Neural cell (in vitro differentiated cells): ENCODE results near the gene SELENOF. TPM values are rescaled to one million over a fixed set of nuclear protein-coding genes. Genes with fewer than 3 reads are reported as not detected.

Source experiments
- H2AFZ ChIP-seq: fragments of 200-600, 300-800 bp; sonication (generic), shearing (Covaris generic); 2 replicates; pipeline ENCODE4 v1.6.0; 2014; ENCODE audit warnings: low read depth, mild to moderate bottlenecking, antibody characterized with exemption, low read length, moderate library complexity
- H3F3A ChIP-seq: fragments of 200-600 bp; shearing (Covaris generic); 2 replicates; pipeline ENCODE4 v1.6.1; 2016; ENCODE audit warnings: mild to moderate bottlenecking, moderate library complexity, mixed read lengths, antibody characterized with exemption, low read length; ENCODE audit not compliant: insufficient read depth, poor library complexity, severe bottlenecking
- H3K27ac ChIP-seq: fragments of 200-600, 300-800 bp; sonication (generic), shearing (Covaris generic); 2 replicates; pipeline ENCODE4 v1.5.1; 2014; ENCODE audit warnings: mild to moderate bottlenecking, low read length, moderate library complexity
- H3K27me3 ChIP-seq: fragments of 300-800, 200-600 bp; sonication (generic), shearing (Covaris generic); 2 replicates; pipeline ENCODE4 v1.6.0; 2014; ENCODE audit warnings: mild to moderate bottlenecking, low read depth, low read length, moderate library complexity; ENCODE audit not compliant: insufficient read depth
- H3K36me3 ChIP-seq: fragments of 300-800, 200-600 bp; sonication (generic), shearing (Covaris generic); 2 replicates; pipeline ENCODE4 v1.5.1; 2014; ENCODE audit warnings: mild to moderate bottlenecking, antibody characterized with exemption, low read length, moderate library complexity; ENCODE audit not compliant: insufficient read depth
- H3K4me2 ChIP-seq: fragments of 300-800, 200-600 bp; sonication (generic), shearing (Covaris generic); 2 replicates; pipeline ENCODE4 v1.6.0; 2014; ENCODE audit warnings: mild to moderate bottlenecking, low read length
- H3K4me3 ChIP-seq: fragments of 300-800, 200-600 bp; sonication (generic), shearing (Covaris generic); 2 replicates; pipeline ENCODE4 v1.5.1; 2014; ENCODE audit warnings: mild to moderate bottlenecking, low read length, moderate library complexity
- H3K79me2 ChIP-seq: fragments of 200-600 bp; shearing (Covaris generic); replicated peaks from 2 replicates; pipeline ENCODE4 v1.6.0; 2014; ENCODE audit warnings: mild to moderate bottlenecking, low read length, moderate library complexity; ENCODE audit not compliant: insufficient read depth
- H3K9ac ChIP-seq: fragments of 300-800, 200-600 bp; sonication (generic), shearing (Covaris generic); 2 replicates; pipeline ENCODE4 v1.6.1; 2016; ENCODE audit warnings: mild to moderate bottlenecking, low read length, mixed read lengths
- H3K9me2 ChIP-seq: fragments of 200-600 bp; shearing (Covaris generic); 2 replicates; pipeline ENCODE4 v1.6.1; 2016; ENCODE audit warnings: mild to moderate bottlenecking, low read length, mixed read lengths; ENCODE audit not compliant: insufficient read depth
- H3K9me3 ChIP-seq: fragments of 200-600, 300-800 bp; sonication (generic), shearing (Covaris generic); 2 replicates; pipeline ENCODE4 v1.6.1; 2016; ENCODE audit warnings: mild to moderate bottlenecking, mixed run types, low read length, moderate library complexity, mixed read lengths
- H4K20me1 ChIP-seq: fragments of 200-600 bp; shearing (Covaris generic); 2 replicates; pipeline ENCODE4 v1.6.1; 2016; ENCODE audit warnings: mild to moderate bottlenecking, mixed run types; ENCODE audit not compliant: insufficient read depth
- EP300 ChIP-seq: fragments of 450-650 bp; conservative IDR thresholded peaks from 2 replicates; pipeline ENCODE4 v1.6.1; 2014; ENCODE audit warnings: antibody characterized with exemption, mild to moderate bottlenecking, moderate library complexity; ENCODE audit not compliant: poor library complexity, severe bottlenecking
- EZH2 ChIP-seq: fragments of 200-600, 300-800 bp; shearing (Covaris generic), sonication (generic); IDR thresholded peaks from 2 replicates; pipeline ENCODE4 v1.6.1; 2014; ENCODE audit warnings: antibody characterized with exemption, low read length, borderline replicate concordance, mild to moderate bottlenecking; ENCODE audit not compliant: insufficient read depth, poor library complexity, severe bottlenecking
- MXI1 ChIP-seq: fragments of 450-650 bp; conservative IDR thresholded peaks from 2 replicates; pipeline ENCODE4 v1.6.1; 2014; ENCODE audit warnings: antibody characterized with exemption, mild to moderate bottlenecking; ENCODE audit not compliant: poor library complexity, severe bottlenecking
- POLR2AphosphoS5 ChIP-seq: IDR thresholded peaks from 2 replicates; pipeline ENCODE4 v1.6.1; 2012
- RAD21 ChIP-seq: fragments of 450-650 bp; conservative IDR thresholded peaks from 2 replicates; pipeline ENCODE4 v1.6.1; 2014; ENCODE audit warnings: antibody characterized with exemption, mild to moderate bottlenecking, moderate library complexity
- SMC3 ChIP-seq: fragments of 450-650 bp; conservative IDR thresholded peaks from 2 replicates; pipeline ENCODE4 v1.6.1; 2014; ENCODE audit warnings: antibody characterized with exemption, mild to moderate bottlenecking, moderate library complexity; ENCODE audit not compliant: poor library complexity
- TAF1 ChIP-seq: IDR thresholded peaks from 2 replicates; pipeline ENCODE4 v1.6.1; 2012; ENCODE audit warnings: low read depth
- polyA plus RNA-seq: library from polyadenylated mRNA; depleted of rRNA; stranded (reverse); fragments of >200 nt; gene quantifications from 2 replicates; pipeline ENCODE4 v1.2.3, GENCODE V29; 2014
- TF ChIP-seq, protein P1 (sequence below): IDR thresholded peaks from 2 replicates; pipeline ENCODE4 v1.6.1; 2012; ENCODE audit warnings: borderline replicate concordance
- TF ChIP-seq, protein P2 (sequence below): fragments of 450-650 bp; IDR thresholded peaks from 2 replicates; pipeline ENCODE4 v1.5.1; 2014; ENCODE audit warnings: antibody characterized with exemption, mild to moderate bottlenecking, moderate library complexity; ENCODE audit not compliant: poor library complexity, severe bottlenecking

Gene SELENOF
- polyA plus RNA-seq, 1 donor from 2014 or later = 198 TPM

DNA sequence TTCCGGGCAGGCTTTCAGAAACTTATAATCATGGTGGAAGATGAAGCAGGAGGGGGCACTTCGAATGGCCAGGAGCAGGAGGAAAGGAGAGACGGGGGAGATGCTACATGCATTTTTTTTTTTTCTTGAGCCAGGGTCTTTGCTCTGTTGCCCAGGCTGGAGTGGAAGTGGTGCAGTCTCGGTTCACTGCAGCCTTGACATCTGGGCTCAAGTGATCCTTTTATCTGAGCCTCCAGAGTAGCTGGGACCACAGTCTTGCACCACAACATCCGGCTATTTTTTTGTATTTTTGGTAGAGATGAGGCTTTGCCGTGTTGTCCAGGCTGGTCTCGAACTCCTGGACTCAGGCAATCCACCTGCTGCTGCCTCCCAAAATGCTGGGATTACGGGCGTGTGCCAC lies 61.6 kb downstream of the SELENOF start:
- Histone ChIP-seq H3K36me3 (no peaks in the 10 kb centered on the region), H3K9me2 (no peaks in the 10 kb centered on the region), H4K20me1 (no peaks in the 10 kb centered on the region), H3K4me2 (no peak overlapping the region), H3K27ac (no peak overlapping the region), H3K27me3 (no peaks in the 10 kb centered on the region), H2AFZ (no peak overlapping the region), H3K4me3 (no peak overlapping the region), H3K79me2 (no peaks in the 10 kb centered on the region), H3K9me3 (no peaks in the 10 kb centered on the region), H3K9ac (no peak overlapping the region), H3F3A (no peaks in the 10 kb centered on the region)
- TF ChIP-seq, protein P1, sequence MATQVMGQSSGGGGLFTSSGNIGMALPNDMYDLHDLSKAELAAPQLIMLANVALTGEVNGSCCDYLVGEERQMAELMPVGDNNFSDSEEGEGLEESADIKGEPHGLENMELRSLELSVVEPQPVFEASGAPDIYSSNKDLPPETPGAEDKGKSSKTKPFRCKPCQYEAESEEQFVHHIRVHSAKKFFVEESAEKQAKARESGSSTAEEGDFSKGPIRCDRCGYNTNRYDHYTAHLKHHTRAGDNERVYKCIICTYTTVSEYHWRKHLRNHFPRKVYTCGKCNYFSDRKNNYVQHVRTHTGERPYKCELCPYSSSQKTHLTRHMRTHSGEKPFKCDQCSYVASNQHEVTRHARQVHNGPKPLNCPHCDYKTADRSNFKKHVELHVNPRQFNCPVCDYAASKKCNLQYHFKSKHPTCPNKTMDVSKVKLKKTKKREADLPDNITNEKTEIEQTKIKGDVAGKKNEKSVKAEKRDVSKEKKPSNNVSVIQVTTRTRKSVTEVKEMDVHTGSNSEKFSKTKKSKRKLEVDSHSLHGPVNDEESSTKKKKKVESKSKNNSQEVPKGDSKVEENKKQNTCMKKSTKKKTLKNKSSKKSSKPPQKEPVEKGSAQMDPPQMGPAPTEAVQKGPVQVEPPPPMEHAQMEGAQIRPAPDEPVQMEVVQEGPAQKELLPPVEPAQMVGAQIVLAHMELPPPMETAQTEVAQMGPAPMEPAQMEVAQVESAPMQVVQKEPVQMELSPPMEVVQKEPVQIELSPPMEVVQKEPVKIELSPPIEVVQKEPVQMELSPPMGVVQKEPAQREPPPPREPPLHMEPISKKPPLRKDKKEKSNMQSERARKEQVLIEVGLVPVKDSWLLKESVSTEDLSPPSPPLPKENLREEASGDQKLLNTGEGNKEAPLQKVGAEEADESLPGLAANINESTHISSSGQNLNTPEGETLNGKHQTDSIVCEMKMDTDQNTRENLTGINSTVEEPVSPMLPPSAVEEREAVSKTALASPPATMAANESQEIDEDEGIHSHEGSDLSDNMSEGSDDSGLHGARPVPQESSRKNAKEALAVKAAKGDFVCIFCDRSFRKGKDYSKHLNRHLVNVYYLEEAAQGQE = no peak
- TF ChIP-seq EZH2 (no peak), RAD21 (no peak), SMC3 (no peak), MXI1 (no peak), POLR2AphosphoS5 (no peak), EP300 (no peak), TAF1 (no peak)
- TF ChIP-seq, protein P2, sequence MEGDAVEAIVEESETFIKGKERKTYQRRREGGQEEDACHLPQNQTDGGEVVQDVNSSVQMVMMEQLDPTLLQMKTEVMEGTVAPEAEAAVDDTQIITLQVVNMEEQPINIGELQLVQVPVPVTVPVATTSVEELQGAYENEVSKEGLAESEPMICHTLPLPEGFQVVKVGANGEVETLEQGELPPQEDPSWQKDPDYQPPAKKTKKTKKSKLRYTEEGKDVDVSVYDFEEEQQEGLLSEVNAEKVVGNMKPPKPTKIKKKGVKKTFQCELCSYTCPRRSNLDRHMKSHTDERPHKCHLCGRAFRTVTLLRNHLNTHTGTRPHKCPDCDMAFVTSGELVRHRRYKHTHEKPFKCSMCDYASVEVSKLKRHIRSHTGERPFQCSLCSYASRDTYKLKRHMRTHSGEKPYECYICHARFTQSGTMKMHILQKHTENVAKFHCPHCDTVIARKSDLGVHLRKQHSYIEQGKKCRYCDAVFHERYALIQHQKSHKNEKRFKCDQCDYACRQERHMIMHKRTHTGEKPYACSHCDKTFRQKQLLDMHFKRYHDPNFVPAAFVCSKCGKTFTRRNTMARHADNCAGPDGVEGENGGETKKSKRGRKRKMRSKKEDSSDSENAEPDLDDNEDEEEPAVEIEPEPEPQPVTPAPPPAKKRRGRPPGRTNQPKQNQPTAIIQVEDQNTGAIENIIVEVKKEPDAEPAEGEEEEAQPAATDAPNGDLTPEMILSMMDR = no peak

DNA sequence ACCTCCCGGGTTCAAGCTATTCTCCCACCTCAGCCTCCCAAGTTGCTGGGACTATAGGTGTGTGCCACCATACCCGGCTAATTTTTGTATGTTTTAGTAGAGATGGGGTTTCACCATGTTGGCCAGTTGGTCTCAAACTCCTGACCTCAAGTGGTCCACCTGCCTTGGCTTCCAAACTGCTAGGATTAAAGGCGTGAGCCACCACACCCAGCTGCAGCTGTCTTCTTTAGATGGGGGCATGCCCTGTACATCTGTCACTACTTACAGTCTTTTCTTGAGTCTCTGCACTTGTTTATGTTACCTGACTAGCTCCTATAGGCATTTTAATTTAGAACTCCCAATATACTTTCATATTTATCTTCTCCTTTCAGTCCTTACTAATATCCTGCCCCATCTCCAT lies 64.2 kb downstream of the SELENOF start:
- no peaks in the 10 kb centered on the region for H3F3A ChIP-seq
- no peak overlapping the region for H3K9ac ChIP-seq
- no peaks in the 10 kb centered on the region for H4K20me1 ChIP-seq
- H2AFZ ChIP-seq = no peak overlapping the region
- no peaks in the 10 kb centered on the region for H3K36me3 ChIP-seq
- no peaks in the 10 kb centered on the region for H3K9me3 ChIP-seq
- no peaks in the 10 kb centered on the region for H3K79me2 ChIP-seq
- no peak for TF ChIP-seq MXI1
- TF ChIP-seq POLR2AphosphoS5 = no peak
- TF ChIP-seq SMC3 = no peak
- TF ChIP-seq, protein P2 = no peak
- H3K4me2 ChIP-seq = no peak overlapping the region
- no peak overlapping the region for H3K27ac ChIP-seq
- no peaks in the 10 kb centered on the region for H3K27me3 ChIP-seq
- no peaks in the 10 kb centered on the region for H3K9me2 ChIP-seq
- no peak overlapping the region for H3K4me3 ChIP-seq
